ENCODE results near the gene HNF1B.
A peak's percentile ranks its signal among the peaks of the same experiment; 100 is the strongest.

Gene HNF1B

GRCh38 chr17:37662353-37662752 is 82.5 kb downstream of the HNF1B start:
- DNase-seq, result no peak

DNA sequence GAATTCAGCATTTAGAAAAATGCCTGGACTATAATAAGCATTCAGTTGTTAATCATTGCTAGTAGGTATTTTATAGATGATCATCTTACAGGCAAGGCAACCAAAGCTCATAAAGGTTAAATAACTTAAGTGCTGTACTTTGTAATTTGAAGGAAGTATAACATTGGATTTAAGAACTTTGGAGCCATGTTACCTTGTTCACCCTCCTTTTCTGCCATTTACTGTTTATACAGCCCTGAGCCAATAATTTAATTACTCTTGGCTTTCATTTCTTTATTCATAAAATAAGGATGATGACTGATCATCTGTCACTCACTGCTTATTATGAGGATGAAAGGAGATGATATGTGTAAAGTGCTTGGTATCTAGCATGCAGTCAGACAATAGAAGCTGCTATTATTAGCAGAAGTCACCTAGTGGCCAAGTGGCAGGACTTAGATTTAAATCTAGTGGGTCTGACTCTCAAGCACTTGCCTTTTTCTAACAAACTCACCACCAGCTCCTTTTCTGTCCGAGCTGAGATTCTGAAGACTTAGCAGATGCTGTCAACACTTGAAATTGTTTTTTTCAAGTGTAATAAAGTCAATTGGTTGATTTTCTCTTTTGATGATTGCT is 83.4 kb downstream of the HNF1B start:
- no peak for DNase-seq

GRCh38 chr17:37659925-37660324 is 84.9 kb downstream of the HNF1B start:
- no peak for DNase-seq

DNA sequence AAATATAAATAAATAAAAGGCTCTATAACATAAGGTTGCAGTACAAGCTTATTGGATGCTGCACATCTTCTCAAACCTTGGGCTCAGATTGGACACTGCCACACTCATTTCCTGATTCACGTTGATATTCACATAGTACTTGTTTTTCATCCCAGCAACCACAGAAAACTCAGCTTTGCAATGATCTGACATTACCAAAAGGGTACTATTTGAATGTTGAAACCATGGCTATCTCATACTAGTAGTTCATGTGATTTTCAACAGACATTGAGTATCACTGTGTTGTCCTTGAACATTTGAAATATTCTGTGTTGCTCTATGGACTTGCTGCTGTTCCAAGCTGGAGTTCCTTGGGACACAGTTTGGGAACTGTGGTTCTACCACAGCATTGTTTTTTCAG is 87.7 kb downstream of the HNF1B start:
- DNase-seq, result no peak

DNA sequence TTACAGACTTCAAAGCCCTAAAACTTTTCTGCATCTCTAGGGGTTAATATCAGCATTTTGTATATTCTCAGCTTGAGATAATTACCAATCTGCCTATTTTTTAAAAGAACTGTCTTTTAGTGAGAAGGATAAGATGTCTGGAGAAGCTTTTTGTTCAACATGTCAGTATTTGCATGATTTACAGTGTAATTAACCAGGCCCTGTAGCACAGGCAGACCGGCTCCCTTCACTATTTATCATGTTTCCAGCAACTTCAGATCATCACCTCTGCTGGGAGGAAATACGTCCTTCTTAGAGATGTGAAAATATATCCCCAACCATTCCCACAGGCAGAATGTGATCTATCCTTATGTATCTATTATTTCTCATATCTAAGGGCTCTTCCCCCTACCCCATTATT is 93.0 kb downstream of the HNF1B start:
- no peak for DNase-seq

DNA sequence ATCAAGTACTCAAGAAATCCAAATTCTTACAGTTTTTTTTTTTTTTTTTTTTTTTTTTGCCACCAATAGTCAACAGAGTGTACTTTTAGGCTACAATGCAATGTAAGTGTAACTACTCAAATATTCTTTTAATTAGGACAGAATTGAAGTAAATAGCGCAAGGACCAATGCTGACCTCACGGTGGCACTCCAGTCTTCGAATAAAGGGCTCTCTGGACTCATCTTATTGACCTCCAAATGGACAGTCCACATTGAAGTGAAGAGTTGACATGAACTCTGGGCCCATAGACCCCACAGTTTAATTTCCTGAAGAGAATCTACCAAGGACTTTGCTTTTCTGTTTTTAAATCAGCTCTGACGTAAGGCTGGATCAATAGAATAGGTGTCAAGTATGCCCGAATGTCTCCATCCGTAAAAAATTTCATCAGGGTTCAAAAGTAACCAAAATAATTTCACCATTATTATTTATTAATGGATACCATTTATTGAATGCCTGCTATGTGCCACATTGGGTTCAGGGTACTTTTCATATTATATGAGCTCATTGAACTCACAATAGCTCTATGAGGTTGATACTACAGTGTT is 94.3 kb downstream of the HNF1B start:
- no peak for DNase-seq

GRCh38 chr17:37648555-37648954 is 96.3 kb downstream of the HNF1B start:
- DNase-seq, result no peak

DNA sequence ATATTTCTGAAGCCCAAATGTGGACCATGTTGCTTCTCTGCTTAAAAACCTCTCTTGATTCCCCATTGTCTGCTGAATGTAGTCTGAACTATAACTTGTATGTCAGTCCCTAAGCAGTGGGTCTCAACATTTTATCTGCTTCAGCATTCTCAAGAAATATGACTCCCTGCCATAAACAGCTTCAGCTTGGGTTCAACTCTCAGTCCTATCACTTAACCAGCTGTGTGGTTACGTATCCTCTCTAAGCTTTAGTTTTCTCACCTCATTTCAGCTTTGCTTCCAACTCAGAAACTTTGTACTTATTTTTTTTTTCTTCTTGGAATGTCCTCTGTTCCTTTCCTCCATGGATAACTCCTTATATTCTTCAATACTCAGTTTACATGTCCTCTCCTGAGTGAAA is 97.0 kb downstream of the HNF1B start:
- DNase-seq, result no peak

DNA sequence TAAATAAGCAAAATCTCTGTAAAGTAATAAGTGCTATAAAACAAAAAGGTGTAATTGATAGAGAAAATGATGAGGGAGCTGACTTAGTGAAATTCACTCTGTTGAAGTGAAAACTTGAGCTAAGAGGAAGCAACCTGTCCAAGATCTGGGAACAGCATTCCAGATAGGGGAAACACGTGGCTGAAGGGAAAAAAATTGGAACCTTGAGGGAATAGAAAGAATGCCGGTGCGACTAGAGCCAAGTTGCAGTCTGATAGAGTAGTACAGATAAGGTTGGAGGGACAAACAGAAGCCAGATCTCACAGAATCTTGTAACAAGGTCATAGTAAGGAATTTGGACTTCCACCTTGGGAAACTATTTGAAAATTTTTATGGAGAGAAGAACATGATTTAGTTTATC is 101.0 kb downstream of the HNF1B start:
- DNase-seq, result no peak

GRCh38 chr17:37643118-37643766 is 101.6 kb downstream of the HNF1B start, which contains the start of gene DDX52:
Gene DDX52, minus strand, starts transcription at chr17:37643446. Its CDS starts 26 bp downstream, at chr17:37643420.
- DNase-seq, result peak; percentile 86 to 90

- no peak for DNase-seq
Observed at GRCh38 chr17:37642681-37643080, 102.2 kb downstream of the HNF1B start.

GRCh38 chr17:37640015-37640414 is 104.8 kb downstream of the HNF1B start:
- DNase-seq, result no peak

GRCh38 chr17:37637956-37638355 is 106.9 kb downstream of the HNF1B start:
- DNase-seq, result no peak

Measured in activated CD4-positive, alpha-beta T cell treated with anti-CD3 and anti-CD28 coated beads, Interleukin-2, amount 50 U/mL, for 48 hours (primary cell).